ENCODE measurements around the gene SNX10.

GRCh38 chr7:26293569-26294308 is 2.1 kb downstream of the SNX10 start:
- TF ChIP-seq CTCF (IDR thresholded peaks at IDR 0.05; ENCODE audit: low read depth, low read length) (no peak), MAX (IDR thresholded peaks at IDR 0.05; ENCODE audit: low read depth, low read length) (no peak), POLR2A (IDR thresholded peaks at IDR 0.05; ENCODE audit: extremely low read depth, insufficient read length) (no peak)

All from NB4 (cell line).